Measurements from ENCODE around the gene DHX36. TPM values are rescaled to one million over a fixed set of nuclear protein-coding genes. Genes with fewer than 3 reads are reported as not detected.

Gene DHX36
- total RNA-seq, 2 donors from 2014 or later: 31.4 to 54.2 TPM

DNA sequence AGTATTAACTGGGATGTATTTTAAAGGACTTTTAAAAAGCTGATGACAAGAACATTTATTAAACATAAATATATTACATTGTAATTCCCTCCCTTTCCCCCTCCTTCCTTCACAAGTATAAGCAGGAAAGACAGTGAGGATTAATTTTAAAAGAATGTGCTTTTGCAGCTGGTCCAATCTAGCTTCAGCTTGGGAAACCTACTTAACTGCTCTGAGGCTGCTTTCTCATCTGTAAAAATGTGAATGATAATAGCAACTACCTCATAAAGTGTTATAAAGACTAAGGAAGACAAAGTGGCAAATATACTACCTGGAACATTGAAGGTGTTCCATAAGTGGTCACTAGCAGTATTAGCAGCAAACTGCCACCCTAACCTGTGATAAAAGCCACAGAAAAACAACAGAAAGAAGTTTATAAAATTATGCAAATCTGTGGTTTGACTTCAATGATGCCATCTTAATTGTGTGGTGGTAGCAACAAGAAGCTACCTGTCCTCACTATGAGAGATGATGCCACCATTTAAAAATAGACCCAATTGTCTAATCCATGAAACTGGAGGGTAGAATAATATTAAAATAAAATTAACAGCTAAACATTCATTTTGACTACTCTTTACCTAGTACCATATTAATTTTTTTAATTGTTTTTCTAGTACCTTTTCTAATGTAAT, 20.0 kb downstream of the DHX36 start:
- intact Hi-C loops (cut with DNase I): no loop called here
- no peak for ATAC-seq
- no peak for DNase-seq

GRCh38 chr3:154301561-154301960, 22.7 kb downstream of the DHX36 start:
- intact Hi-C loops (cut with DNase I): no loop called here
- no peak for ATAC-seq
- DNase-seq: no peak

DNA sequence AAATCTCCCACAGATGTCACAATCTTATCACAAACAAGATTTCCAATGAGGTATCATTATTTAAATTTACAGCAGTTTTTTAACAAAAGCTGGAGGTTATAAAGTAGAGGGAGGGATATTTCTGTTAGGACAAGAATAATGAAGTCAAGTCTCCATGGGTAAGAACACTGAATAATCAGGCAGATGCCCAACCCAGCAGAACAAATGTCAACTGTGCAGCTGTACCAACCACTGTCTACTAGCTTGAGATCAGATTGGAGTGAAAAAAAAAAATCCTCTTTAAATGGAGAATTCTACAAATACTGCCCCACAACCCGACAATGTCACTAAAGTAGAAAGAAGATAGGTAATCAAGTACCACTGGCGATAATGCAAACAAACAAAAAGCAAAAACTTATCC, 30.3 kb downstream of the DHX36 start:
- intact Hi-C loops (cut with DNase I): no loop called here
- DNase-seq: no peak
- no peak for ATAC-seq

GRCh38 chr3:154290187-154290586, 34.1 kb downstream of the DHX36 start:
- no peak for ATAC-seq
- DNase-seq: no peak
- intact Hi-C loops (cut with DNase I): no loop called here

DNA sequence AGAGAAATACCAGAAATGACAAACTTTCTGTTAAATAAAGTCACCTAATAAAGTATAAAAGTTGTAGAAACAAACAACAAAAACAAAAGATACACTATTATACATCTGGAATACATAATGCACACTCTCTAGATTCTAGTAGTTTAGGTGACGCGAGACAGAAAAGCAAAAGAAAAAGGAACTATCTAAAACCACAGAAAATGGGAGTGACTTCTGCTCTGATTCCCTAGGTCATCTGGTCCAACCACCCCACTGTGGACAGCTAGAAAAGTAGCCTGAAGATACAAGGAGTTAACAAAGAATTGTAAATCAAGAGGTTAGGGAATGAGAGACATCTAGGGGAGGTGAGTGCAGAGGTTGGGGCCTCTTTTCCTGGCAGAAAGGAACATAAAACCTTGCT, 39.1 kb downstream of the DHX36 start:
- intact Hi-C loops (cut with DNase I): no loop called here
- ATAC-seq (no peak), DNase-seq (no peak)

- ATAC-seq: no peak
- no peak for DNase-seq
- intact Hi-C loops (cut with DNase I): no loop called here
These were observed 44.1 kb downstream of the DHX36 start for GRCh38 chr3:154280161-154280560.

DNA sequence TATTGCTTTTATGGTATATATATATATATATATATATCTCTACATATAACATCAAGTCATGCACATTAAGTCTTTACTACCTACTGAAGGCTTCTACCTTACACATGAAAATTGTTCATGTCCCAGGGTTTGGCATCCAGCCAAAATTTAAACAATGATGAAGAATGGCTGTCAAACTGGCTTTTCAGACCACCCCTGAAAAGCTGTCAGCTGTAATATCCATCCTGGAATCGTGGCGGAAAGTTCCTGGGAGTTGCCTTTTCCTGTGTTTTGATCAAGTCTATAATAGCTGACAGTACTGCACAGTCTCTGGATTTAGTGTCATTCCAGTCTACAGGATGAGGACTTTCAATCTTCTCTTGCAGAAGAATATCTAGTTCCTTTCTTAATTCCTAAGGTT, 48.3 kb downstream of the DHX36 start:
- no peak for DNase-seq
- no peak for ATAC-seq
- intact Hi-C loops (cut with DNase I): no loop called here

DNA sequence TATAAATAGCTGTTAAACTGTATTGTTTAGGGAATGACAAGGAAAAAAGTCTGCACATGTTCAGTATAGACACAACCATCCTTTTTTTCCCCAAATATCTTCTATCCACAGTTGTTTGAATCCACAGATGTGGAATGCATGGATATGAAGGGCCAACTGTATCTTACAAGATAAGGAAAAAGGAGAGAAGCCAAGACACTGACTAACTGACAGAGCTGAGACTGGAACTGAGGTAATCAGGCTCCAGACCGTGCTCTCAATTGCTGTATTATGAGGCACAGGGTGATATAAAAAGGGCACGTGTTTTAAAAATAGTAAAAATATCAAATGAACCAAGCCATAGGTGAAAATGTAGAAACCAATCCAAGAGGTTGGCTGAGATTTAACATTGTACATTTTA, 49.0 kb downstream of the DHX36 start:
- intact Hi-C loops (cut with DNase I): no loop called here
- DNase-seq (no peak), ATAC-seq (peak in 1 of 2 donors; percentile 89)

DNA sequence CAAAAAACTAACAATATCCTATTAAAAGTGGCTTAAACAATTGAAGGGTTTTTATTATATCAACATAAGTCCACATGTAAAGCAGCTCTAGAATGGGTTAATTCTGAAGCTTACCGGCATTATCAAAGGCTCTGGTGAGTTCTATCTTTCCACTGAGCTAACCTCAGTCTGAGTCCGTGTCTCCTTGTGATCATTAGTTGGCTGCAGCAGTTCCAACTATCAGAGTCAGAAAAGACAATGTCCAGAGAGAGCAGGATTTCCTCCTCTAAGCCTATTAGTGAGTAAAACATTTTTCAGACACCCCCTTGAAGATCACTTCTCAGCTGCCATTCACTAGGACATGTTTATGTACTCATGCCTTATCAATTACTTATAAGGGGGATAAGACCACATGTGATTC, 49.9 kb downstream of the DHX36 start:
- DNase-seq (no peak), ATAC-seq (peak in 1 of 2 donors; percentile 44)
- intact Hi-C loops (cut with DNase I): no loop called here

- ATAC-seq: no peak
- DNase-seq: no peak
- intact Hi-C loops (cut with DNase I): no loop called here
These were observed 50.9 kb downstream of the DHX36 start for GRCh38 chr3:154273381-154273780.

GRCh38 chr3:154254527-154254926, 69.8 kb downstream of the DHX36 start:
- ATAC-seq (no peak), DNase-seq (no peak)
- intact Hi-C loops (cut with DNase I): loop anchor here (5.0 to 10.0 kb wide), 3 partner anchors 157 to 1227 kb away; no protein-coding TSS in a partner anchor

- peak; percentile 92 for DNase-seq
- intact Hi-C loops (cut with DNase I): loop anchor here (5.0 to 10.0 kb wide), 3 partner anchors 156 to 1226 kb away; no protein-coding TSS in a partner anchor
- ATAC-seq: peak; percentile 93 to 95
These were observed 71.3 kb downstream of the DHX36 start for GRCh38 chr3:154252759-154253638.

GRCh38 chr3:154251610-154252009, 72.7 kb downstream of the DHX36 start:
- intact Hi-C loops (cut with DNase I): loop anchor here (5.0 to 10.0 kb wide), 3 partner anchors 154 to 1224 kb away; no protein-coding TSS in a partner anchor
- DNase-seq: no peak
- ATAC-seq: no peak

DNA sequence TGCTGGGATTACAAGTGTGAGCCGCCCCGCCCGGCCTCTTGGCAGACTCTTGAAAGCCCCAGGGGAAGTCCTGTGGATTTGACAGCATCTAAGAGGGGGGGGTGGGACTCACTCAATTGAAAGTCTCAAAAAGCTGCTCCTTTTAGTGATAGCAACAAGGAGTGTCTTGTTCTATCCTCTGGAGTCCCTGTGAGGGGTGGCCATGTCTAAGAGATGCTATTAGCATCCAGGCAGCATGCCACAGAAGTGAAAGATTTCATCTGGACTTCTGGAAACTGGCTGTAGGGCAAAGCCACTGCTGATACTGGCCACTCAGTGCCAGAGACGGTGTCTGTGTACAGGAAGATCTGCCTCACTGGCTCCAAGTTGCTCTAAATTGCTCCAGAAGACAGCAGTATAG, 74.0 kb downstream of the DHX36 start:
- ATAC-seq (no peak), DNase-seq (no peak)
- intact Hi-C loops (cut with DNase I): loop anchor here (5.0 to 10.0 kb wide), 3 partner anchors 153 to 1223 kb away; no protein-coding TSS in a partner anchor

DNA sequence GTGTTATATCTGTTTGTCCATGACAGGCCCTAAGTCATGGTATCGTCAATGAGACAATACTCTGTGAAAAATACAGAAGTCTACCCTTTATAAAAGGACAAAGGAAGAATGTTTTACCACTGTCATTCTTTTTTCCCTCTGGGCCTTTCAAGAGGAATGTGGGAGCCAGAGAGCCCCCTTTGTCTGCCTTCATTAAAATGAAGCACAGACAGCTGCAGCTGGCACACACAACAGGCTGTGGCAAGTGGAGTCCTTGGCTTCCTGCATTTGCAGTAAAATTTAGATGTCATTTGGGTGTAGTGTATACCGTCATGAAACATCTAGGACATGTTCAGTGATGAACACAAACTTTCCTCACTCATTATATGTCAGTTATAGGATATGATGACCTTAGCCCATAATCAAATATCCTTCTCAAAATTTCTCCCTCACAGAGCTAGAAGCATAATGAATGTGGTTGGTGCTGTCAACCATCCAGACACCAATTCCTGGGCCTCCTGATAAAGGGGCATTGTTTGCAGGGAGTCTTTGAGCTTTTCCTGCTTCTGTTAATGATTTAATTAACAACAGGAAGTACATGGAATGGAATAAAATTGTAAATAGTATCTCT, 76.4 kb downstream of the DHX36 start:
- intact Hi-C loops (cut with DNase I): no loop called here
- ATAC-seq (no peak), DNase-seq (no peak)

GRCh38 chr3:154244644-154245043, 79.6 kb downstream of the DHX36 start:
- DNase-seq (no peak), ATAC-seq (peak; percentile 49 to 51)
- intact Hi-C loops (cut with DNase I): no loop called here

- intact Hi-C loops (cut with DNase I): no loop called here
- DNase-seq (no peak), ATAC-seq (peak; percentile 40 to 83)
These were observed 80.9 kb downstream of the DHX36 start for GRCh38 chr3:154243353-154243752.

DNA sequence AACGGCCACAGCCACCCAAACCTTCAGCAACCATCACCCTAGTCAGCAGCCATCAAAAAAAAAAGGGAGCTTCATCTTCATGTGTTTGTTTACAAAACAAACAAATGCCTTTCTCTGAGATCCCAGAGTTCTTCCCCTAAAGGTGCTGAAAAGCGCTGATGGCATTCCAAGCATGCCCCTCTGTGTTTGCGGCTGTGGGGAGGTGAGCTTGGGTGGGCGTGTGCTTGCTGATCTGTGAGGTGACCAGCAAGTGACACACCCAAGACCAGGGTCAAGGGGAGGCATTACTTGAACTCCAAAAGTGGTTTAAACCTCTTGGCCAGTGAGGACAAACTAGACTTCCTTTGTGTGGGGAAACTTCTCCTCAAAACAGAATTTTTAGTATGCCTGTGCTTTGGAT, 81.5 kb downstream of the DHX36 start:
- DNase-seq (no peak), ATAC-seq (peak in 1 of 2 donors; percentile 5)
- intact Hi-C loops (cut with DNase I): no loop called here

GRCh38 chr3:154241496-154241895, 82.8 kb downstream of the DHX36 start:
- ATAC-seq (no peak), DNase-seq (no peak)
- intact Hi-C loops (cut with DNase I): no loop called here

DNA sequence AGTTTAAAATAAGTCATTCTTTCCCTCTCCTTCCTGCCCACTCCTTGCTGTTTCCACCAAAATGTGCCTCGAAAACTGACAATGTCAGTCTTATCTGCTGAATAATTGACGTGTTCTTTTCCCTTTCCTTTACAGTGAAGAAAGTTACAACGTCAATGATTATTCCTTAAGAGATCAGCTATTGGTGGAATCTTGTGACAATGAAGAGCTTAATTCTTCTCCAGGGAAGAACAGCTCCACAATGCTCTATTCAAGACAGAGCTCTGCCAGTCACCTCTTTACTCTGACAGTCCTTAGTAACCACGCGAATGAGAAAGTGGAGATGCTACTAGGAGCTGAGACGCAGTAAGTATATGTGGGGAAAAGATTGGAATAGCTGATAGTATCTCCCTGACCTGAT, 84.1 kb downstream of the DHX36 start:
- intact Hi-C loops (cut with DNase I): no loop called here
- ATAC-seq: no peak
- DNase-seq: no peak

All from left cardiac atrium (tissue), 4 donors.